ENCODE data around the gene SYTL2.
"Not testable (repeated sequence)": the region's sequence is repeated elsewhere in the genome, so short reads cannot be mapped to it uniquely, and the experiment has no call there.

Gene SYTL2

GRCh38 chr11:85699957-85700741, 110.8 kb downstream of the SYTL2 start:
- no peak for DNase-seq (ENCODE audit: insufficient read length, low spot score)
- no peak for FAIRE-seq

DNA sequence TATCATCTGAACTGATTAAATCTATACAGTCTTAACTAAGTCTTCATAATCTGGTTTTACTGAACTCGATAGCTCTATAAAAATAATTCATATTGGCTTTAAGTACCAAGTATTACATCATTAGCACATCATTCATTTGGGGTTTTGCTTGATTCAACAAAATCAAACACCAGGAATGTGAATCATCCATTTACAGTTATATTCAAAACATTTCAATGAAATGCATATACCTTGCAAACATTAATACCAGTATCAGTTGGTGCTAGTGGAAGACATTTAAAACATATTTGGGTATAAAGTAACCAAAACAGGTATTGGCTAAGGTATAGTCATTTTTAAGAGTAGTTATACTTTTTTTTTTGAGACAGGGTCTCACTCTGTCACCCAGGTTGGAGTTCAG, 112.7 kb downstream of the SYTL2 start:
- DNase-seq (ENCODE audit: insufficient read length, low spot score) (no peak), FAIRE-seq (no peak)

- FAIRE-seq (no peak), DNase-seq (ENCODE audit: insufficient read length, low spot score) (no peak)
Measured at GRCh38 chr11:85697747-85698146, 113.2 kb downstream of the SYTL2 start.

- DNase-seq (ENCODE audit: insufficient read length, low spot score) = no peak
- FAIRE-seq = no peak
Measured at GRCh38 chr11:85695546-85695945, 115.4 kb downstream of the SYTL2 start.

- DNase-seq (ENCODE audit: insufficient read length, low spot score) (peak; percentile 43), FAIRE-seq (no peak)
Measured at GRCh38 chr11:85694385-85694980, 116.5 kb downstream of the SYTL2 start.

GRCh38 chr11:85685820-85686459, 125.0 kb downstream of the SYTL2 start, which contains the start of gene CCDC89:
Gene CCDC89, minus strand, starts transcription at chr11:85686195. Its CDS starts 65 bp downstream, at chr11:85686130.
- FAIRE-seq (peak; percentile 92), DNase-seq (ENCODE audit: insufficient read length, low spot score) (peak; percentile 85)

DNA sequence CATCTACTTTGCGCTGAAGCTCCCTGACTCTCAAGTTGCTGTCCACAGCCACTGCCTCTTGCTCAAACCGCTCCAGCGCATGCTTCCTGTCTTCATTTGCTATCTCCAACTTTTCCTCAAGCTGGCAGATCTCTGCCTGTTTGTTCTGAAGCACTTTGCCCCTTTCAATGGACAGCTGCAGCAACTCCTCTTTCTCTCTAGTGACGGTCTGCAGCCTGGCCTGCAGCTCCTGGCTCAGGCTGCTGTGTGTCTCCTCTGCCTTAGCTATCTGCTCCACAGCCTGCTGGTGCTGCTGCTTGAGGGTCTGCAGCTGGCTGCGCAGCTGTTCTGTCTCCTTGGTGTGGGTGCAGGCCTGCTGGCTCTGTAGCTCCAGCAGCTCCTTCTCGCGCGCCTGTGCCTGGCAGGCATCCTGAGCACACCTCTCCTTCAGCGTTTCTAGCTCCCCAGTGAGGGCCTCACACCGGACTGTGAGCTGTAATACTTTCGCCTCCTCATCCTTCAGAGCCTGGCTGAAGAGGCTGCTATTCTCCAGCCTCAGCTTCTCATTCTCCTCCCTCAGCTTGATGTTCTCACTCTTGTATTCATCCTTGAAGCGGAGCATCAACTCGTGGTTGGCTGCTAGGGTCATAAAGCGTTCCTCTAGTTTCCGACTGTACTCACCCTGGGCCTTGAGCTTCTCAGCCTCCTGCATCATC, 125.7 kb downstream of the SYTL2 start:
- FAIRE-seq (no peak), DNase-seq (ENCODE audit: insufficient read length, low spot score) (no peak)

GRCh38 chr11:85682330-85683305, 128.3 kb downstream of the SYTL2 start:
- DNase-seq (ENCODE audit: insufficient read length, low spot score) (no peak), FAIRE-seq (no peak)

GRCh38 chr11:85680897-85681296, 130.0 kb downstream of the SYTL2 start:
- DNase-seq (ENCODE audit: insufficient read length, low spot score) (no peak), FAIRE-seq (no peak)

DNA sequence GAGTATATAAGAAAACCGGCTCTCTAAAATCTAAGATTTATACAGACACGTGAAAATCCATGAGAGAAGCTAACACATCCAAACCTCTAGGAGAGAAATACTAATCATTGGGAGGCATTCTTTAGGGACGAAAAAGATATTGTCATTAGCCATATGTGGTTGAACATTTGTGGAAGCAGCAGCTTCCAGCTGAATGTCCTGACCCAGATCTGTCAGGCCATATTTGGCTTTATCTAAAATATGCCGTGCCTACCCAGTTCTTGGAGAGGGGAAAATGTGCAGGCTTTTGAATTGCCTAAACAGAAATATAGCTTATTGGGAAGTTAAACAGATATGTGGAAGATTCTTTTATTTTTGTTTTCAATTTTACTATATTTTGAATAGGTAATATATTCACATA, 131.4 kb downstream of the SYTL2 start:
- no peak for DNase-seq (ENCODE audit: insufficient read length, low spot score)
- no peak for FAIRE-seq

- FAIRE-seq (no peak), DNase-seq (ENCODE audit: insufficient read length, low spot score) (no peak)
Measured at GRCh38 chr11:85673393-85673792, 137.5 kb downstream of the SYTL2 start.

DNA sequence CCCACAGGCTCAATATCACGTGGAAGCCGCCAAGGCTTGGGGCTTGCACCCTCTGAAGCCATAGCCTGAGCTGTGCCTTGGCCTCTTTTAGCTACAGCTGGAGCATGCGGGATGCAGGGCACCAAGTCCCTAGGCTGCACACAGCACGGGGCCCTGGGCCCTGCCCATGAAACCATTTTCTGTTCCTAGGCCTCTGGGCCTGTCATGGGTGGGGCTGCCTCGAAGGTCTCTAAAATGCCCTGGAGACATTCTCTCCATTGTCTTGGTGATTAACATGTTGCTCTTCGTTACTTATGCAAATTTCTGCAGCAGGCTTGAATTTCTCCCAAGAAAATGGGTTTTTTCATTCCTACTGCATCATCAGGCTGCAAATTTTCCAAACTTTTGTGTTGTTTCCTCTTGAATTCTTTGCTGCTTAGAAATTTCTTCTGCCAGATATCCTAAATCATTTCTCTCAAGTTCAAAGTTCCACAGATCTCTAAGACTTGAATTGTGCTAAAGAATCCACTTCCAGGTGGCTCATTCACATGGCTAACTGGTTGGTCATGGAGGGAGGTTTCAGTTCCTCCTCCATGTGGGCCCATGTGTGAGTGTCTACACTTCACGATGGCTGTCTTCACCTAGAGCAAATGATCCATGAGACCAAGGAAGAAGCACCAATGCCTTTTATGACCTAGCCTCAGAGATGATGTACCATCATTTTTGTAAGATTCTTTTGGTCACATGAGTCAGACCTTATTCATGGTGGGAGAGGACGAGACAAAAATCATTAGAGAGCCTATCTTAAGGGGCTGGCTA, 138.6 kb downstream of the SYTL2 start:
- no peak for FAIRE-seq

DNA sequence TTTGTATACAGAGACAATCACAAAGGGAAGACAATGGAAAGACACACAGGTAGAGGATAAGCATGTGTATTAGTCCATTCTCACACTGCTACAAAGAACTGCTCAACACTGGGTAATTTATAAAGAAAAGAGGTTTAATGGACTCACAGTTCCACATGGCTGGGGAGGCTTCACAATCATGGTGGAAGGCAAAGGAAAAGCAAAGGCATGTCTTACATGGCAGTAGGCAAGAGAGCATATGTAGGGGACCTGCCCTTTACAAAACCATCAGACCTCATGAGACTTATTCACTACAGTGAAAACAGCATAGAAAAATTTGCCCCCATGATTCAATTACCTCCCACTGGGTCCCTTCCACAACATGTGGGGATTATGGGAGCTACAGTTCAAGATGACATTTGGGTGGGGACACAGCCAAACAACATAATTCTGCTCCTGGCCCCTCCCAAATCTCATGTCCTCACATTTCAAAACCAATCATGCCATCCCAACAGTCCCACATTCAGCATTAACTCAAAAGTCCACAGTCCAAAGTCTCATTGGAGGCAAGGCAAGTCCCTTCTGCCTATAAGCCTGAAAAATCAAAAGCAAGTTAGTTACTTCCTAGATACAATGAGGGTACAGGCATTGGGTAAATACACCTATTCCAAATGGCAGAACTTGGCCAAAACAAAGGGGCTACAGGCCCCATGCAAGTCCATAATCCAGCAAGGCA, 139.8 kb downstream of the SYTL2 start:
- not testable (repeated sequence) for FAIRE-seq

More for the DNA sequence above, 138.6 kb downstream of the SYTL2 start:
- DNase-seq (ENCODE audit: insufficient read length, low spot score) = no peak

DNA sequence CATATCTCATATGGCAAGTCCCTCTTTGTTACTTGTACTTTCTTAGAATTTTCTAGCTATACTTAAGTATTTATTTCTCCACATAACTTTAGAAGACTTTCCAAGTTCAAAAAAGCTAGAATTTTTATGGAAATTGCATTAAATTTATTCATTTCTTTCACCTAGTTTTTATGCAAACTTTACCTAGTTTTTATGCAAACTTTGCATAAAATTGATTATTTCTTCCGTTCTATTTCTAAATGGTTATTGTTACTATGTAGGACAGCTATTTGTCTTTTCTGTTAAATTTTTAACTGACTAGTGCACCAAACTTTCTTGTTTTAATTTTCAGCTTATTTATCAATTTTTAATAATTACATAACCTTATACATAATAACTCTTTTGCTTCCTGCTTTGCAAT, 142.8 kb downstream of the SYTL2 start:
- no peak for FAIRE-seq

More for the DNA sequence above, 139.8 kb downstream of the SYTL2 start:
- DNase-seq (ENCODE audit: insufficient read length, low spot score) = not testable (repeated sequence)

DNA sequence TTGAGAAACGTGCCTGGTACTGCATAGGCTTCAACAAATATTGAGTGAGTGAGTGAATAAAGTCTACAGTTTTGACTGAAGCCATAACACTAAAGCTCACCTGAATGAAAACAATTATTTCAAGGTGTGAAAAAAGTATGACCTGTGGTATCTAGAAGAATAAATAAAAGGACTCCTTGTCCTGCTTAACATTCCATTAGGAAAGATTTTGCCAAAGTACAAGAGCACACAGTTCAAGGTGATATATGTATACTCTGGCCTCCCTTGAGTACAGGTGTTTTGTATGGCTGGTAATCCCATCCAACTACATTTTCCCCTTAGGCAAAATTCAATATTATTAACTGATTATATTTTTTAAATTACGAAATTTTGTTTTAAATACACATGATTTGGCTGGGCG, 144.3 kb downstream of the SYTL2 start:
- DNase-seq (ENCODE audit: insufficient read length, low spot score) = no peak
- no peak for FAIRE-seq

More for the DNA sequence above, 142.8 kb downstream of the SYTL2 start:
- DNase-seq (ENCODE audit: insufficient read length, low spot score) = no peak

DNA sequence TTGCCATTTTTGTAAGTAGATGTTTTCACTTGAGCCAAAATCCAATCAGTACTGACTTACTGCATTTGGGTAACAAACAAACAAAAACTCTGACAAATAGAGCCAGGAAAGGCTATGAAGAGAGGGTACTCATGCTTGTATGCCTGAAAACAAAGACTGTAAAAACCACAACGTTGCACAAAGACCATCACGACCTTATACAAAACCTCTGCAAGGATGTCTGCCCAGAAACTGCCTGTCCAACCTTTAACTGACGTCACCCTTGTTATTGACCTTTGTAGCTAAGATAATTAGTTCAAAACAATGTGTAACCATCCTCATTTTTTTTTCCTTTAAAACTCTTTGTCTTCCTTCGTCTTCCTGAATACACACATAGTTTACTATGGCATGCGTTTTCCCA, 145.2 kb downstream of the SYTL2 start:
- DNase-seq (ENCODE audit: insufficient read length, low spot score) (no peak), FAIRE-seq (no peak)

- DNase-seq (ENCODE audit: insufficient read length, low spot score) = peak; percentile 96
- peak; percentile 95 for FAIRE-seq
Measured at GRCh38 chr11:85664615-85665481, 146.1 kb downstream of the SYTL2 start, which contains the start of gene CREBZF. Gene CREBZF, minus strand, starts transcription at chr11:85665129. Its CDS starts 254 bp downstream, at chr11:85664875.

Measured in HTR-8/SVneo (cell line).